ENCODE measurements around the gene C3. TPM values are rescaled to one million over a fixed set of nuclear protein-coding genes. Genes with fewer than 3 reads are reported as not detected.
A peak's percentile ranks its signal among the peaks of the same experiment; 100 is the strongest.

C3 gene
- polyA plus RNA-seq, 1 donor (not counting 4 experiments of a cell fraction or from before 2014, with no cell fraction given), result 10.7 TPM

GRCh38 chr19:6682607-6683128 is 37.8 kb downstream of the C3 start:
- no peaks in the 10 kb centered on the region for H3K4me1 ChIP-seq (ENCODE audit: control insufficient read depth, extremely low read depth, insufficient read depth, low read length)
- no peak for FAIRE-seq

DNA sequence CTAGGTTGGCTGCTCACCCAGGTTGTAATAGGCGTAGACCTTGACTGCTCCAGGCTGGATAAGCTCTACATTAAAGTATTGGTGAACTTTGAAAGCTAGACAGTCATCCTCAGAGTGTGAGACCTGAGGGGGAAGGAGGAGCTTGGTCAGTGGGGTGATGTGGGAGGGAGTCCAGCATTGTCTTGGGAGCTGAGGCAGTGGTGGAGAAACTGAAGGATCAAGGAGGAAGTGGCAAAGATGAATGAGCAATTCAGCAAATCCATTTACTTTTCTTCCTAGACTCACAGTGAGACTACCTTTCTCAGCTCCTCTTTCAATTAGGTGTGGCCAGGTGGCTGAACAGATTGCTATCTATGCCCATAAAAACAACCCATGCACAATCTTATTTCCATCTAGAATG is 40.3 kb downstream of the C3 start:
- no peaks in the 10 kb centered on the region for H3K27me3 ChIP-seq (ENCODE audit: control insufficient read depth, extremely low read depth, insufficient read depth, low read length)
- H3K27ac ChIP-seq (ENCODE audit: control insufficient read depth, insufficient read depth, low read length), result no peak overlapping the region
- no peak overlapping the region for H3K4me2 ChIP-seq (ENCODE audit: control insufficient read depth, extremely low read depth, insufficient read depth, low read depth, low read length)
- H3K36me3 ChIP-seq (ENCODE audit: control insufficient read depth in 2 of 2, extremely low read depth in 1 of 2, insufficient read depth in 2 of 2, low read length in 2 of 2), result no peaks in the 10 kb centered on the region
- no peak overlapping the region for H2AFZ ChIP-seq (ENCODE audit: control insufficient read depth, low read length)
- H3K4me1 ChIP-seq (ENCODE audit: control insufficient read depth, extremely low read depth, insufficient read depth, low read length), result peaks cover under 1% of the 10 kb centered on the region
- FAIRE-seq (peak; percentile 63), DNase-seq (ENCODE audit: low read depth, low spot score) (no peak)
- no peak for TF ChIP-seq EZH2 (IDR thresholded peaks at IDR 0.05; ENCODE audit: low read length)
- no peak for TF ChIP-seq CTCF (optimal IDR thresholded peaks at IDR 0.05 in 1 of 3, IDR thresholded peaks at IDR 0.05 in 1 of 3, conservative IDR thresholded peaks at IDR 0.05 in 1 of 3; ENCODE audit: extremely low read depth in 1 of 3, insufficient read depth in 2 of 3, low read length in 3 of 3)
- no peaks in the 10 kb centered on the region for H3K9me3 ChIP-seq (ENCODE audit: control insufficient read depth, low read depth, low read length)
- no peak overlapping the region for H3K9ac ChIP-seq (ENCODE audit: control insufficient read depth, extremely low read depth, insufficient read depth, low read length)
- dilution Hi-C loops (cut with MboI; ENCODE audit: extremely low pct_ligation_motif_present, low sequenced_read_pairs), result no loop called here
- no peaks in the 10 kb centered on the region for H3K9me1 ChIP-seq (ENCODE audit: control insufficient read depth, extremely low read depth, insufficient read depth, low read length)
- no peak overlapping the region for H3K4me3 ChIP-seq (ENCODE audit: control insufficient read depth in 2 of 3, extremely low read depth in 1 of 3, insufficient read depth in 2 of 3, low read depth in 1 of 3, low read length in 3 of 3)
- no peaks in the 10 kb centered on the region for H4K20me1 ChIP-seq (ENCODE audit: control insufficient read depth, extremely low read depth, insufficient read depth, low read length)
- H3K79me2 ChIP-seq (ENCODE audit: control insufficient read depth, insufficient read depth, low read length), result no peaks in the 10 kb centered on the region

More at GRCh38 chr19:6682607-6683128, 37.8 kb downstream of the C3 start:
- DNase-seq (ENCODE audit: low read depth, low spot score), result no peak
- Histone ChIP-seq H3K9ac (ENCODE audit: control insufficient read depth, extremely low read depth, insufficient read depth, low read length) (no peak overlapping the region), H3K4me2 (ENCODE audit: control insufficient read depth, extremely low read depth, insufficient read depth, low read depth, low read length) (no peak overlapping the region), H3K36me3 (ENCODE audit: control insufficient read depth in 2 of 2, extremely low read depth in 1 of 2, insufficient read depth in 2 of 2, low read length in 2 of 2) (no peaks in the 10 kb centered on the region), H3K9me1 (ENCODE audit: control insufficient read depth, extremely low read depth, insufficient read depth, low read length) (no peaks in the 10 kb centered on the region), H3K27me3 (ENCODE audit: control insufficient read depth, extremely low read depth, insufficient read depth, low read length) (no peaks in the 10 kb centered on the region), H3K4me3 (ENCODE audit: control insufficient read depth in 2 of 3, extremely low read depth in 1 of 3, insufficient read depth in 2 of 3, low read depth in 1 of 3, low read length in 3 of 3) (no peak overlapping the region), H3K27ac (ENCODE audit: control insufficient read depth, insufficient read depth, low read length) (no peak overlapping the region), H3K79me2 (ENCODE audit: control insufficient read depth, insufficient read depth, low read length) (no peaks in the 10 kb centered on the region), H3K9me3 (ENCODE audit: control insufficient read depth, low read depth, low read length) (no peaks in the 10 kb centered on the region), H2AFZ (ENCODE audit: control insufficient read depth, low read length) (no peak overlapping the region), H4K20me1 (ENCODE audit: control insufficient read depth, extremely low read depth, insufficient read depth, low read length) (no peaks in the 10 kb centered on the region)
- no peak for TF ChIP-seq EZH2 (IDR thresholded peaks at IDR 0.05; ENCODE audit: low read length)
- no peak for TF ChIP-seq CTCF (optimal IDR thresholded peaks at IDR 0.05 in 1 of 3, IDR thresholded peaks at IDR 0.05 in 1 of 3, conservative IDR thresholded peaks at IDR 0.05 in 1 of 3; ENCODE audit: extremely low read depth in 1 of 3, insufficient read depth in 2 of 3, low read length in 3 of 3)
- dilution Hi-C loops (cut with MboI; ENCODE audit: extremely low pct_ligation_motif_present, low sequenced_read_pairs), result no loop called here

Data from keratinocyte (primary cell).